Stimulated activated CD4-positive, alpha-beta T cell treated with anti-CD3 and anti-CD28 coated beads, TNF-alpha, amount 100 ng/mL, for 1 hour (primary cell): ENCODE data around the gene CHD1.

Source experiments
- DNase-seq, 3 donors: peaks; one replicate each; pipeline ENCODE4 v3.0.0-alpha.2; 2020; ENCODE audit warnings: low read depth in 3 of 3, low spot score in 1 of 3

The CHD1 gene

DNA sequence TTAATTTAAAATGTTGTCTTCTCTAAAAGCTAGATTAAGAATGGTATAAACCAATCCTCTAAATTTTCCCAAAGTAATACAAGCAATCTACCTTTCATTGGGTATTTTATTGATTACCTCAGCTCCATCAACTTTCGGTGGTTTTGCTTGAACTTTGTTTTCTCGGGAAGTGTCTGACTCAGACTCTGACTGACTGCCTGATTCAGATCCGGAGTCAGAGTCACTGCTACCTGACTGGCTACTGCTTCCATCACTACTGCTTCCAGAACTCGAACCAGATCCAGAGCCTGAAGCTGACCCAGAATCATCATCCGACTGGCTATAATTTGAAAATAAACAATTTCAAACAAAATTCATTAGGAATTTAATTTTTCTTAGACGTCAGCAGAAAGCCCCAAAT is 24.0 kb downstream of the CHD1 start:
- DNase-seq, result no peak

DNA sequence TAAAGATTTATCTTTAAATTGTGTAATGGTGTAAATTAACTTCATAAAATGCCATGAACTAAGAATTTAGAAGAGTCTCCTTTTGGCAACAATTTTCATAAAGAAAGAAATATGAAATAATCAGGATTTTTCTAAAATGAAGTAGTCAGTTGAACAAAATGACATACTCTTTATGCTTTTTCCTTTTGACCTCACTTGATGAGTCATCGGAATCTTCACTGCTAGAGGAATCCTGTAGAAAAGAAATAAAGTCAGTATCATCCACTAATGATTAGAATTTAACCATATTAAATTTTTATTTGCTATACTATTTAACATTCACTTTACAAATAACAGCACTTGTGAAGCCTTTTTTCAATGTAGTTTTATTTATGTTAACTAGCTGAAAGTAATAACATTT is 26.1 kb downstream of the CHD1 start:
- no peak for DNase-seq

DNA sequence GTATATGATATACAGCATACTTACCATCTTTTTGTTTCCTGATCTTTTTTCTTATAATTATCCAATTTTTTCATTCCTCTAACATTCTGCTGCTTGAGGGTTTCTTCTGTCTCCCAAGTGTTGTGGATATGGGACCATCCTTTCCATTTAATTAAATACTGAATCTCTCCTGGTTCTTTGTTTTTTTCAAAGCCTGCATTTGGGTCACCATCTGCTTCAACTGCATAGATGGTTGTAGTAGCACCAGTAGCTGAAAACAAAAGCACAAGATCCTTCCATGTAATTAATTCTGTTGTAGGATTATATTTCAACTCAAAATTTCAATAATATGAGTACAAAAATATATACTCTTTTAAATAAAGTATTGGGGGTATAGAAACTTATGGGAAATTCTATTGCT is 29.4 kb downstream of the CHD1 start:
- DNase-seq, result no peak

DNA sequence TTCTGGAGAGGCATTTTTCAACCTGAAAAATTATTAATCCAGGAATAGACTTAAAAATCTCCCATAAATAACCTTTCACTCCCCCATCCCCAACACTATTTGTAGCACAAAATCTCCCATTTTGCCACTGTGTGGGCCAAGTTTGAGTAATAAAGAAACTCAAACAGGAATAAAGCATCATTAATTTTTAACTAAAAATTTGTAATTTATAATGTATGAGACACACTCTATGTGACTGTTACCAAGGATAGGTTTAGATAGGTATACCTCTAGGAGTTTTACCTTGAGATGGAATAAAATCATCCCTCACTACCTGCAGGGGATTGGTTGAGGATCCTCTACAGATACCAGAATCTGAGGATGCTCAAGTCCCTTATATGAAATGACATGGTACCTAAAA is 30.1 kb downstream of the CHD1 start:
- no peak for DNase-seq

DNA sequence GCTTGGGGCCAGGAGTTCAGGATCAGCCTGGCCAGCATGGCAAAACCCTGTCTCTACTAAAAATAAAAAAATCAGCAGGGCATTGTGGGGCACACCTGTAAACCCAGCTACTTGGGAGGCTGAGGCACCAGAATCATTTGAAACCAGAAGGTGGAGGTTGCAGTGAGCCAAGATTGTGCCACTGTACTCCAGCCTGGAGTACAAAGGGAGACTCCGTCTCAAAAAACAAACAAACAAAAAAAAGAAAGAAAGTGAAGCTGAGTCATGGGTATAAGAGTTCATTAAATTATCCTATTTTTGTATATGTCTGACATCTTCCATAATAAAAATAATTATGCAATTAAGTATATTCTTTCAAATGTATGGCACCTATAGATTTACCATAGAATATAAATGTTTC is 37.2 kb downstream of the CHD1 start:
- no peak for DNase-seq

DNA sequence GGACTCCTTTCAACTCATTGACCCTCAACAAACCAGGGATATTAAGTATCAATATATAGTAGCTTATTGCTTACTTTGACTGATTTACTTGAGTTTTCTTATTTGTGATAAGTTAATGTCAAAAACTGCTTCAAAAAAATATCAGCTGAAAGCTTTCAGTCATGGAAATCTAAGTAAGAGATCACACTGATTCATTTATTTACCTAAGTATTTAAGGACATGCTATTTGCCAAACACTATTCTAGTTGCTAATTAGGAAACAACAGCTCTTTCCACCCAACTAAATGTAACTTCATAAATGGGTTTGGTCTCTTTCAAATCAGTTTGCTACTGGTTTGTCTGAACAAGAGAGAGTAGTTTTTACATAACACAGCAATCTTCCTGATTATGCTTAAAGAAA is 48.2 kb downstream of the CHD1 start:
- no peak for DNase-seq

DNA sequence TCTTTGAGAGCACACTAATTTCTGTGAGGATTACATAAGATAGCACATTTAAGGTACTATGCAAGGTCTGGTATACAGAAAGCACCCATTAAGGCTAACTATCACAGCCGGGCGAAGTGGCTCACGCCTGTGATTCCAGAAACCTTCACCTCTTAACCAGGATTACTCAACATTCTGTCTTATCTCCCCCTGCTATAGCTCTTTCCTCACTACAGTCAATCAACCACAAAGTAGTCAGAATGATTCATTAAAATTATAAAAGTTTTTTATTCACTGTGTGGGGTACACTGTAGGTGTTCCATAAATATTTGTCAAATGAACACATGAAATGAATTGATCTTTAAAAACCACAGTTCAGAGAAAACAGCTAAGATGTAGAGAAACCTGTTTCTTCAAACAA is 48.7 kb downstream of the CHD1 start:
- no peak for DNase-seq

DNA sequence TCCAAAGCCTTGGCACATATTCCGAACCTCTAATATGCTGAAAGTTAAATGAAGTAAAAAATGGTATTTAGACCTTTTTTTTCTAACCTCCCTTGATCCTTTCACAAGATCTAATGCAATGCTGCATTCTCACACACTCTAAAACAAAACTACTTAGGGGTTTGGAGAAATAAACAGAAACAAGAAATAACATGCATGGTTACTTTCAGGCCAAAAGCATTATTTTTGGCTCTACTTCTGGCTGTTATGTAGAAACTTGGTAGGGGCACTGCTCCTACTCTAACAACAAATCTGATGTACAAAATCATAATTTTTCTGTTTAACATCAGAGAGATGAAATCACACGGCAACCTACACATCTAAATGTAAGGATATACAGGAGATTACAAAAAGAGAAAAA is 51.2 kb downstream of the CHD1 start:
- no peak for DNase-seq

DNA sequence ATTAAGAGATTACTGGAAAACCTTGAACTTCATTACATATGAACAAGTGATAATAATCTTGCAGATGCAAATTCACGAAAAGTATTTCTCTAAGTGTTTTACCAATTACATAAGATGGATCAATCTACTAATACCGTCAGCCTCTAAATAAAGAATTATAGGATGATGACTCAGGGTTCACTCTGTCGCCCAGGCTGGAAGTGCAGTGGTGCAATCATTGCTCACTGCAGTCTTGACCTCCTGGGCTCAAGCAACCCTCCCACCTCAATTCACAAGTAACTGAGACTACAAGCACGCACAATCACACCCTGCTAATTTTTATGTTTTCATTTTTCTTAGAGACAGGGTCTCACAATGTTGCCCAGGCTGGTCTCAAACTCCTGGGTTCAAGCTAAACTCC is 56.1 kb downstream of the CHD1 start:
- DNase-seq, result no peak

DNA sequence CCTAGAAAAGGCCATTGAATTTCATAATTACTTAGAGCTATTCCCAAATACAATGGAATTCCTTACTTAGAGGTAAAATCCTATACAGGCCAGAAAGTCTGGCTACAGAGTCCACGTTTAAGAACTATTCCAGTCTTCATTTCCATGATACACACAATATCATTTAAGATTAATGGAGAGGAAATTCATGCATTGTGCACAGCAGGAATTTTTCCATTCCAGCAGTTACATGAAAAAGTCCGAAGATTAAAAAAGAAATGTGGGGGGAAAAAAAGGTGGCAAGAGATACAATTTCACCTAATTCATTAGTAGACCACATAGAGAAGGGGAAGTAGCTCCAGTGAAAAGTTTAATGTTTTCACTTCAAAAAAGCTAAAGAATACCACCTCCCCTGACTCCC is 63.1 kb downstream of the CHD1 start:
- no peak for DNase-seq

DNA sequence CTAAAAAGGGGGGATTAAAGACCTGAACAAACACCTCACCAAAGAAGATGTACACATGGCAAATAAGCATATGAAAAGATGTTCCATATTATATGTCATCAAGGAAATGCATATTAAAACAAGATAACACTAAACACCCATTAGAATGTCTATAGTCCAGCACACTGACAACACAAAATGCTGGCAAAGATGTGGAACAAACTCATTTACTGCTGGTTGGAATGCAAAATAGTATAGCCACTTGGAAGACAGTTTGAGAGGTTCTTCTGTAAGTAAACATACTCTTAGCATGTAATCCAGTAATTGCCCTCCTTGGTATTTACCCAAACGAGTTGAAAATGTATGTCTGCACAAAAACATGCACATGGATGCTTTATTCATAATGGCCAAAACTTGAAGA is 81.8 kb downstream of the CHD1 start:
- DNase-seq, result no peak

DNA sequence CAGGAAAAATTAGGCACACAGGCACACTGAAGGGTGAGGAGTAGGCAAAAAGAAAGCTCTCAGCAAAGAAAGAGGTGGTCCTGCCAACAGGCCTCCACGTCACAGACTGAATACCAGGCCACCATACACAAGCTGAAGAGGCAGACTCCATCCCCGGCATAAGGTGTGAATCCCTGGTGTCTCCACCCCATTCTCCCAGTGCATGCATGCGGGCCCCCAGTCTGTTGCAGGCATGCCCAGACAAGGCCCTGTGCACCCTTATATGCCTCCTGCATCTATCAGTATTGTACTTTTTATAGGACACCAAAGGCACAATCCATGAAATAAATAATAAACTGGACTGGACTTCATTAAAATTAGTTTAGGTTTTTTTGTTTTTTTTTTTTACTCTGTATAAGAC is 82.3 kb downstream of the CHD1 start:
- DNase-seq, result no peak

DNA sequence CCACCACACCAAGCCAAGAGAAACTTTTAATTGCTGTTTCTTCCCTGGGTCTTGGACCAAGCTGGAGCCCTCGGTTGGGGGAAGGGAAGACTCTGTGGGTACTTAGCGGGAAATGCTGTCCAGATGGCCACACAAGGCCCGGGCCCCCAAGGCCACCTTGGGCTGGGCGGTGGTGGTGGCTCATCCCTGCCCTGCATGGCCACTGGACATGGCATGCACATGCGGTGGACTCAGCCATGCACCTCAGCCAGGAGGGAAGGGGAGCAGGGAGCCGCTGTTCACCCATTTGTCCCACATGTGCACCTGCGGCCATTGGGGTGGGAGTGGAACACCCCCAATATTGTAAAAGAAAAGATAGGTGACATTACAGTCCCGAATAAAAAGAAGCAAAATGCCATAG is 82.9 kb downstream of the CHD1 start:
- DNase-seq, result no peak

DNA sequence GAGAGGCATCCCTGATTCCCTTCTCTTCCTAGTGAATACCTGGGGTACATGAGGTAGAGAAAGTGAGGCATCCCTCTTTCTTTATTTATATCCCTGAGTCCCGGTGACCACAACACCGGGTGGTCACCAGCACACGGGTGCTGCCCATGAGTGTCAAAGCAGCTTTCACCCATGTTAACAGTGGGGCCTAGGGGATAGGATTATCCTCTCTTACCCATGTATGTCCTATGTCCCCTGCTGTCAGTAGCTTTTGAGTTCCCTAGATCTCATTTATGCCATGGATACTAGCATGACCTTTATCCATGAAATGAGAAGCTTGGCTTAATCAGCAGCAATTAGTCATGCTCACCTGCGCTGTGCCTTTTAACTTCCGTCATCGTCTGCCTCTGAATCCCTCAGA is 83.9 kb downstream of the CHD1 start:
- DNase-seq, result no peak

DNA sequence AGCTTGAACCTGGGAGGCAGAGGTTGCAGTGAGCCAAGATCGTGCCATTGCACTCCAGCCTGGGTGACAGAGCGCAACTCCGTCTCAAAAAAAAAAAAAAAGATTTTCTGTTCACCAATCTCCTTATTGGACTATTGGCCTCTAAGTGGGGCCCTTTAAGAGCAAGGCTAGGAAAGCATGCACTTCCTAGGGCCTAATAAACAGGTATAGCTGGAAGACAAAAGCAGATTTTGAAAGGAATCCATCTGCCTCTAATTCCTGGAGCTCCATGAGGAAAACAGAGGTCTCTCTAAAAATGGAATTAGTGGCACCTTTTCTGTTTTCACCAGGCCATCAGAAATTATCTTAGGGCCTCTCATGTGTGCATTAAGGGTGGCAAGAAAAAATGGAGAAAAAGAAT is 85.3 kb downstream of the CHD1 start:
- DNase-seq, result no peak

DNA sequence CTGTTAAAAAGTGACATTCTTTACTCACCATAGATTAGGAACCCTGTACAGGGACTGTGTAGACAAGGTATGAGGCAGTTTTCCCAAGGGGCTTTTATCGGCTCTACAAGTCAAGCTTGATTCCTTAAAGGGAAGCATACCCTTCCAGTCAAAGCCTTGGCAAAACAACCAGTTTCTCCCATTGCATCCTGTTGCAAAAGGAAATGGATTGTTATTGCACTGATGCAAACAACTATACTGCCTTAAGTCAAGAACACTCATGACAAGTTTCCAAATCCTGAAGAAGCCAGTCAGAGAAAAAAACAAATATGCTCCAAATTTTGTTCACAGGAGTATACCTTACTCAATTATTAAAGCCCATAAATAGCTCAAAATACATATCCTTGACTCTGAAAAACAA is 87.9 kb downstream of the CHD1 start:
- no peak for DNase-seq

DNA sequence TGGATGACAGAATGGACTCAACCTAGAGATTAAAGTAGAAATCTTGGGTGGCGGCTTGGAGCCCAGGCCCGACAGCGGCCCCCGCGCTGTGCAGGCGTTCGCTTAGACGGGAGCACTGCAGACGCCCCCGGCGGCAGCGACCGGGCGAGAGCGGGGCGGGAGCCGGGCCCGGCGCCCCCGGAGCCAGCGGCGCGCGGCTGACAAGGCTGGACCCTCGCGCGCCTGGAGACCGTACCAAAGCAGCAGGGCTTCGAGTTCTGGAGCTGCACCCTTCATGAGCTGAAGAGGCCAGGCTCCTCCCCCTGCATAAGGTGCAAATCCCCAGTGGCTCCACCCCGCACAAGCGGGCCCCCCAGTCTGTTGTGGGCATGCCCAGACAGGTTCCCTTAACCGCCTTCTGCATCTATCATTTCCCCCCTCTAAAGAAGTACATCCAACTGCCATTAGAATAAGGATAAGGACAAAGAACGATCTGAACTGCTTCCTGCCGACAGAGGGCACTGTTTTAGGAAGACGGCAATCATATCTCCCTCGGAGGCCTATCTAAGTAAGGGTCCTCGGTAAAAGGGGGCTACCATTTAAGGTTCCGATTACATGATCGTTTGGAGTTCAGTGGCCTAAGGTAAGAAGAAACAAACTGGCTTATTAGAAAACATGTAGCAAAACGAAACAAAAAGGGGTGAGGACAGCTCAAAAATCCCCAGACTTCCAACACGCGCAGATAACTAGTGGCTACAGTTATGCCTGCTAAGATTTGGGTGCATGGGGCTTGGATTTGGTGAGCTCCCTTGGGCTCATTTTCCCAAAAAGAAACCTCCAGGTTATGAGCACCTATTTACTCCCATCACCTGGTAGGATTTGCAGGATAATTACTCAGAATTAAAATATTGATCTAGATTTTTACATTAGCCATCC is 89.1 kb downstream of the CHD1 start:
- no peak for DNase-seq

DNA sequence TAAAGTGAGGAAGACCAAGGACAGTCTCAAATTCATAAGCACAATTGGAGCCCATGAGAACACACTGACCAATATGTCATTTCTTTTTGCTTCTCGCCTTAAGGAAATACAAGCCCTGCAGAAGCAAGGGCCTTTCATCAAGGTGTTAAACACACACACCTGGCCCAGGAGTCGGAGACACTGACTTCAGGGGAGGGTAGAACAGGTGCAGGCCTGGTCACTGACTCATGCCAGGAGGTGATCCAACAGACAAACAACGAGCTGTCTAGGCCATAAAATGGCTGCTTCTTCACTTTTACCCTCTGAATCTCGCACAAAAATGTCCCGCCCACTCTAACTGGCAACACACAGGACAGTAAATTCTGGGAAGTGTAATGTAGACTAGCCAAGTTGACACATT is 92.6 kb downstream of the CHD1 start:
- DNase-seq, result no peak

DNA sequence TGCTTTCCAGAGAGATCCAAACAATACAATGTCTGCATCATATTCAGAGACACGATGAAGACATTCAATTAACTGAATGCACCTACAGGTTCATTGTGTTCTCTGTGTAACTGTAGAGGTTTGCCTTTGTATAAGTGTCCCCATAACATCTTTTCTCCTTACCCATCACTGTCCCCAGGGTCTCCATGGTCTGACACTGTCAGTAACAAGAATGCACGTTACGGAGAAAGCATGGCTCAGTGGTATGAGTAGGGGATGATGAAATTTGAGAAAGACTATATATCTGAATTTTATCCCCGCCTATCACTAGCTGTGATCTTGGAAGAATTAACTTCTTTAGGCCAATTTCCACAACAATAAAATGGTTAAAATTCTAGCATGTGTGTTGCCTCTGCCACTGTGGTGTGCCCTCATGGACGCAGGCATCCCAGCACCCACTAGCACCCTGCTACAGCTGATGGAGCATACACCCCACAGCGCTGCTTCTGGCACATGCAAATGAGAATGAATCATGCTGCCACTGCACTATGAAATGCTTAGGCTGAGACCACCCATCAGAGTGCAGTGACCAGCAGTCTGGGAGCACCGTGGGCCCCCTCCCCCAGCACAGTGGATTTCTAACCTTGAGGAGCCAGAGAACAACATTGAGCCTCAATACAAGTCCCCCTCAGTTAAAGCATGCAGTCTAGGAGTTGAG is 101.1 kb downstream of the CHD1 start:
- no peak for DNase-seq

DNA sequence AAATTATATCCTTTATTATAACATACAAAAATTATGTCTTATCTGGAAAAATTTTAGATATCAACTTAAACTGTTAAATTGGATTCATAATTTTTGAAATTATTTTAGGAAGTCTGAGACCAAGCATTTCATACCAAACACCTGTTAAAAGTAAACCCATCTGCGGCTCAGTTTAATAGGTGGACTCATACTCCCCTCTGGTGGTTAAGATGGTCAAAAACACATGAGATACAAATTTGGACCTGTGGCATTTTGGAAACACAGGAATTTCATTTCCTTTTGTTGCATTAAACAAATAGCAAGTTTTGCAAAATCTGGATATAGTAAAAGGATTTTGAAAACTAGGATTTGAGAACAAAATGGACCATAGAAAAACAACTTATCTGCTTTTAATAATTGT is 101.6 kb downstream of the CHD1 start:
- no peak for DNase-seq

DNA sequence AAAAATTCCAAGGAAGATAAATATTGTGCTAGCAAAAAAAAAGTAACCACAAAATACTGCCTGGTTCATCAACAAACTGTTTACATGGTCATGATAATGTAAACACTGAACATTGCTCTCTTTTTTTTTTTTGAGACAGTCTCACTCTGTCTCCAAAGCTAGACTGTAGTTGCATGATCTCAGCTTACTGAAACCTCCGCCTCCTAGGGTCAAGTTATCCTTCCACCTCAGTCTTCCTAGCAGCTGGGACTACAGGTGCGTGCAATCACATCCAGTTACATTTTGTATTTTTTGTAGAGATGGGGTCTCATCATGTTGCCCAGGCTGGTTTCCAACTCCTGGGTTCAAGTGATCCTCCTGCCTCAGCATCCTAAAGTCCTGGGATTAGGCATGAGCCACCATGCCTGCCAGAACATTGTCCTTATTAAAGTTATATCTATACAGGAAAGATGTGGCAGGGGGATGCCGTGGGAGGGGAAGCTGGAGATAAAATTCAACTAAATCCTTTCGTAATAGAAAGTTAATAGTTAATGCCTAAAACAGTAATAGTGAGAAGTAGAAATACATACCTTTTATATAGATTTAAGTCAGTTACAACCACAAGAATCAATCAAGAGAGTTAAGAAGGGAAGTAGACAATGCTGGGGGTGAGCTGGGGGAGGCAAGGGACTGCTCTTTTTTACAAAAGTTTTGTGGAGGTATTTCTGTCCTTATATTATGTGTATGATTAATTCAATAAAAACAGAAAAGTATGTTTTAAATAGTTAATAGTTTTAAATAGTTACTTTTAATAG is 103.0 kb downstream of the CHD1 start:
- DNase-seq, result no peak
